NAMALWA (cell line): ENCODE results near the gene PGM5.

Experiments used
- DNase-seq: peaks from one replicate; pipeline ENCODE4 v3.0.0-alpha.2; 2015; ENCODE audit warnings: low spot score

Gene PGM5

DNA sequence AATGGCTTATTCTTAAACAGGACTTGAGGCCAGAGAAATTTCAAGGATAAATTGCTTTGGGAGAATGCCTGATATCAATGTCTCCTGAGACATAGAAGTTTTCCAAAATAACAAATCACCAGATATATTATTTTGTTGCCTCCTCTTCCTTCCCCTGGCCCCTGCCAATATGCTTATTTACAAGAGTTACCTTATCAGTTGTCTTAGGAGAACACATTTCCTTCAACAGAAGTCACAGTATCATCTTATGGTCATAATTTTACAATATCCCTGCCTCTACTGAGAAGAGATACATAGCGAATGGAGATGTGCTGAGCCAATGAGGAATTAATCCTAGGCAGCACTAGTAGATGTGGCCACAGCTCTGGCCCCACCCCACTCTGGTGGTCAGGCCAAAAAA lies 141.2 kb downstream of the PGM5 start:
- DNase-seq = no peak

DNA sequence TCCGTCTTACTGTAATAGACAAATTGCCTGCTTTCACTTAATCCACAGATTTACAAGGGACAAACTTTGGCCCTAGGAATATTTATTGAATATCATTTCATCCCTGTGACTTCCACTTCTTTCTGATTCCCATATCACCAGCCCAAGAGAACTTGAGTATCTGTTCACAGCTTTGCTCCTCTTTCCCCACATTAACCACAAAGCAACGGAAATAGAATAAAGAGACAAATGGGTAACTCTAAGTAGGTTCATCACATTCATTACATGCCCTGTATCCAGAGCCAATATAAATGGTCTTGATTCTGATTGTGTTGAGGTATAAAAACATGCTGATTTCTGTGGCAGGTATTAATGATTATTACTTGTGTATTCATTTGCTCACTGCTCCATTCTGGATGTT lies 142.4 kb downstream of the PGM5 start:
- DNase-seq = no peak

DNA sequence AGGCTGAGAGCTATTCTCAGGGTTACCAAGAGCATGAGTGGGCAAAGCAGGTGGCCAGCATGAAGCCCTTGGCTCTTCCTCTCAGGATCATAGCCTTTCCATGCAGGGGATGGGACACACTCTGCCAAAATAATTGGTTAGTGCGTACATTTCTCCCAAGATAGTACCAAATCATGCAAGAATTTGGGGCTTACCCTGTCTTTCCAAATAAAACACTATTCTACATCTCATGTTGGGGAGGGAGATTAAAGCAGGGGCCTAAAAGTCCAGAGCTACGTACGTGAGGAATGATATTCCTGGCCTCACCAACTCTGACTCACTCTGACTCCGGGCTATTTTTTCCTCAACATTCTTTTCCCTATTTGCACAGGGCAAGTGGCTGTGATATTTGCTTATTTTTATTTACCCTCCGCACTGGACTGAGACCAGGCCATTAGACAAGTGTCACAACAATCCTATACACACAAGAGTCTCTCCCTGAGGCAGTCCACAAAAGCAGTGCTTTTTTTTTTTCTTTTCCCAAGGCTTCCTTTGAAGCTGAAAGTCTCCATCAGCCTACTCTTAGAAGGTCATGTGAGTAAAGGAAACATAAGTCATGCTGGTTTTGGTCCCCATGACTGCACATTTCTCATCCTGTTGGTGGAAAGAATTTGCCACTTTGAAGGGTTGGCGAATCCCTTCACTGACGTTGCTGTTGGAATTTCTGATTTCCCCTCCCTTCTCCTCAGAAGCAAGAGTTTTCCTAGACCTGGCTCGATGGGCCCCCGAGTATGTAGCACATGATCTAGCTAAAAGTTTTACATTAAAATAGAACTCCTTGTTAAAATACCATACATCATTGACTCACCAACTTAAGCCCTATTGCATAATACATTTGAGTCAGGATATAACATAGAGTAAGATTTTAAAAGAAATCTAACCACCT lies 144.3 kb downstream of the PGM5 start:
- no peak for DNase-seq

DNA sequence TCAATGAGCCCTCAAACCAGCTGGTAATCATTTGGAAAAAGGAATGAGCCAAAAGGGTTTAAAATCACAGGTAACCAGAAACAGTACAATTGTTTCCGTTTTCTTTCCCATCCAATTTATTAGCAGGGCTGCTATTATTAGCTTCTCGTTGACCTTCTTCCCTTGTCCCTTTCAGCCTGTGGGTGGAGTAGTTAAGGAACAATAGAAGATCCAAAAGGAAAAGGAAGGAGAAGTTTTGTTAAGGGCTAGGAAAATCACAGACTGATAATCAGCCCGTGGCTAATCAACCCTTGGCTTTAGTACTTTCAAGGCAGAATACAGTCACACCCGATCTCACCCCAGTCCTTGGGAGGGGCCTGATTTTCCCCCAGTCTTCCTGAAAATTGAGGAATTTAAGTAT lies 145.9 kb downstream of the PGM5 start:
- no peak for DNase-seq

DNA sequence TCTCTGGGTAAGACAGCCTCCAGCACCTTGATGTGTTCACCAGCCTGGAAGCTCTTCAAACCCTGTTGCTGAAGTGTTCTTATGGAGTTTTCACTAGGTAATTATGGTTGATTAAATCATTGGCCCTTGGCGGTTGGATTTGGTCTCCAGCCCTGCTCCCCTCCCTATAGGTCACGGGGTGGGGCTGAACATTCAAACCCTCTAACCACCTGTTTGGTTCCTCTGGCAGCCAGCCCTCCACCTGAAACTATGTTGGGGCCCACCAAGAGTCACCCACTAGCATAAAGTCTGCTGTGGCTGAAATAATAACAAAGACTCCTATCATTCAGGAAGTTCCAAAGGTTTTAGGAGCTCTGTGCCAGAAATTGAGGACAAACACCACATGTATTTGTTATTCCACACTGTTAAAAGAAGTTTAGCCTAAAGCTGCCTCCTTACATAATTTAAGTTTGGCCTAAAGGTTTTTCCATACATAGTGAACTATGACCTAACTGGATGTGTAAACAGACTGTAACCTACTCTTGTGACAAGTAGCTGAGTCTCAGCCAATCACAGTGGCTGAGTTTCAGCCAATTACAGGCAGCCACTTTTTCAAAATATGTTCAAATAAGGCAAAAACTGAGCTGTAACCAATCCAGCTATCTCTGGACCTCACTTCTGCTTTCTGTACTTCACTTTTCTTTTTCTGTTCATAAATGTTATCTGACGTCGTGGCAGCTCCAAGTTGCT lies 149.4 kb downstream of the PGM5 start:
- peak; percentile 40 for DNase-seq

DNA sequence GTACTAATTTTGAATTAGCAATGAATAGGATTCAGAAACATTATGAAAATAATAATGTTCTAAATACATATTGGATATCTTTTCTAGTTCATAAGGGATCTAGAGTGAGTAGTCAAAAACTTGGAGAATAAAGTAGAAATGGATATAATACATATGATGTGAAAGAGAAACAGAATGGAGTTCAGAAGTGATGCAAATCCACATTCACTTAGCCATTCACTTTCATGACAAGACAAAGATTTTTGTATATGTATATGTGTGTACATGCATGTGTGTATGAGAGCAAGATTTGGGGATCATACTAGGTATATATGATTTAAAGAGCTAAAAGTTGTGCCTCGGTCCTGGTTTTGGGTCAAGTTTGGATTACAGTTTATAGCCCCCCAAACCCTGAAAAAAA lies 150.1 kb downstream of the PGM5 start:
- DNase-seq = no peak

DNA sequence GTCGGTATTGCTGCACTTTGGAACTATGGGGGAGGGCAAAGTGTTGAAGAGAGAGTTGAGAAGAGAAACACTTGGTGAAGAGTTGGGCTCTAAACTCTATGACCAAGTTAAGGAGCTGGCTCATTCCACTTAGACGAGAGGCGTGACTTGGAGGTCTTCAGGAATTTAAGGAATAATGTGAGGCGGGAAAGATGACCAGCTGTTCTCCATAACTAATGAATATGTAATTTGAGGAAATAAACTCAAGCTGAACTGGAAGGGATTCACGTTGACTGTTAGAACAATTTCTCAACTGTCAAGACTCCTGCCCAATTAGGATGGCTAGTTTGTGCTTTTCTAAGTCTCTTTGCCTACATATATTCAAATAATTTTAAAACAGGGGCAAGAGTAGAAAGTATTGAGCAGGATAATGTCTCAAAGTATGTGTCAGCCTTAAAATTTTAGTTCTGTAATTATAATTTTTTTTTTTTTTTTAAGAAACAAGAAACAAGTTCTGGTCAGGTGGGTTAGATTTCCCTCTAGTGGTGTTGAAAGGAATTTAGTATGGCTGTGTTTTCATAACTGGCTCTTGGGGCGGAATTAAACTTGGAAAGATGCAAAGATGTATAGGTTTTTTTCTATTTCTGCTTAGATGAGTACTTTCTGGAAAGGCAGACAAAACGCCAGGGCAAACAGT lies 150.9 kb downstream of the PGM5 start:
- peak; percentile 60 for DNase-seq

DNA sequence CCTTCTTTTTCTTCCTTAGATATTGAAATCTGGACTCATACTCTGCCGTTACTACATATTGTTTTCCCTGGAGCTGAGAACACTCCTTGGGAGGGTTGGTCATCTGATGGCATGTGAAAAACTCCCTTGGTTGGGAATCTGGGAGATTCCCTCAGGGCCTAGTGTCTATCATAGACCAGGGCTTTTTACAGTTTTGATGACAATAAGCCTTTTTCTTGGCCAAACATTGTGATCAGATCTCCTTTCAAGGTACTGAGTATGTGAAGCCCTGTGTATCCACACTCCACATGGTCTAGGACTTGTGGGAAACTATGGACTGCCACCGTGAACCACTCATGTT lies 151.4 kb downstream of the PGM5 start:
- DNase-seq = no peak

DNA sequence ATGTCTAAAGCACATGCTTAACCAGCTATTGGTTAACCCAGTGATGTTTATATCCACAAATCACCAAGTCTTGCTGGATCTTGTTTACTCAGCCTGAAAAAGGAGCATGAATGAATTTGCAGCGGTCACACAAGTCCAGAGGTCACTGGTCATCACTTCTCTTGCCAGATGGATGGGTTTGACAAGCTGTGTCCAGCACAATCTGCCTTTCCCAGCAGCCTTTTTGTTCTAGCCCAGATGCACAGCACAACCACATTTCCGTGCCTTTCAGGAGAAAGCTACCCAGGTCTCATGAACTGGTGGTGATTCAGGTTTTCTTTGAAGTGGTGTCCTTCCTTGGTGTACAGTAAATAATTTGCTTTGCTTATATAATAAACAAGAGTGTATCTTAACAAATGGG lies 152.1 kb downstream of the PGM5 start:
- DNase-seq = no peak

DNA sequence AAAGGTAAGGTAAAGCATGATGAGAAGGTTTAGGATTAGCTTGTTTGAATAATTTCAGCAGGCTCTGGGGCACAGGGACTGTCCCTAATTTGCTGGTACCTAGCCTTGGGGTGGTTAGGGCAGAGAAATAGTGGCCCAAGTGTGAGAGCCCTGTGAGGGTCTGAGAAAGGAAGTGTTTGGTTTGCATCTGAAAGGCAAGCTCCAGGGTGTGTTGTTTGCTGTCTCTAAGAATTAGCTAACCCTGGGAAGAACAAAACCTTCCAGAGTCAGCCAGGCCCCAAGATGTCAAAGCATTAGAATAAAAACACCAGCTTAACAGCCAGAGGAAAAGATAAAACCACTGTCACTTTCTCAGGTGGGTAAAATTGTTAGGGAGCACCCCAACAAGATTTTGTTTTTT lies 153.3 kb downstream of the PGM5 start:
- no peak for DNase-seq

DNA sequence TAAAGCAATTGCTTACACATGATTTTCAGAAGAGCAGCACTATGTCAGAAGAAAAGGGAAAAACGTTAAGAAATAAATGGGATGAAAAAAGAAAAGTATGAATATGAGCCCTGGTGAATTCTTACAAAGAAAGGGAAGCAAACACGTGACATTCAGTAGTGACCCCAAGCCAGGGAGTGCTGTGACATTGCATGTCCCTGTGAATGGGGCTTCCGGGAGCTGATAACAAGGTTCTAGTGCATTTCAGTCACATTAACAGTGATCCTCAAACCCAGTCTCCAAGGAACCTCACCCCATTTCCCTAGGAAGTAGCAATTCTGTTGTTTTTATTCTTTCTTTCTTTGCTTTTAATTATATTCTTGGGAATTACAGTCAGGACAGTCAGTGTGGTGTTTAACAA lies 157.0 kb downstream of the PGM5 start:
- no peak for DNase-seq

DNA sequence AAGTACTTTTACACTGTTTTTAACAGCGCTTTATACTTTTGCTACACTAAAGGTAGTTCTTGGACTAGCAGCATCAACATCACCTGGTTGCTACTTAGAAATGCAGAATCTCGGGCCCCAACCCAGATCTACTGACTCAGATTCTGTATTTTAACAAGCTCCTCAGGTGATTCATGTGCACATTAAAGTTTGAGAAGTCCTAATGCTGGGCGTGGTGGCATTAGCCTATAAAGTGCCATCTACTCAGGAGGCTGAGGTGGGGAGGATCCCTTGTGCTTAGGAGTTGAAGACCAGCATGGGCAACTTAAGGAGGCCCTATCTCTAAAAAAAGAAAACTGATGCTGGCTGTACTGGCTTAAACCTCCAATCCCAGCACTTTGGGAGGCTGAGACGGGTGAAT lies 157.6 kb downstream of the PGM5 start:
- no peak for DNase-seq

DNA sequence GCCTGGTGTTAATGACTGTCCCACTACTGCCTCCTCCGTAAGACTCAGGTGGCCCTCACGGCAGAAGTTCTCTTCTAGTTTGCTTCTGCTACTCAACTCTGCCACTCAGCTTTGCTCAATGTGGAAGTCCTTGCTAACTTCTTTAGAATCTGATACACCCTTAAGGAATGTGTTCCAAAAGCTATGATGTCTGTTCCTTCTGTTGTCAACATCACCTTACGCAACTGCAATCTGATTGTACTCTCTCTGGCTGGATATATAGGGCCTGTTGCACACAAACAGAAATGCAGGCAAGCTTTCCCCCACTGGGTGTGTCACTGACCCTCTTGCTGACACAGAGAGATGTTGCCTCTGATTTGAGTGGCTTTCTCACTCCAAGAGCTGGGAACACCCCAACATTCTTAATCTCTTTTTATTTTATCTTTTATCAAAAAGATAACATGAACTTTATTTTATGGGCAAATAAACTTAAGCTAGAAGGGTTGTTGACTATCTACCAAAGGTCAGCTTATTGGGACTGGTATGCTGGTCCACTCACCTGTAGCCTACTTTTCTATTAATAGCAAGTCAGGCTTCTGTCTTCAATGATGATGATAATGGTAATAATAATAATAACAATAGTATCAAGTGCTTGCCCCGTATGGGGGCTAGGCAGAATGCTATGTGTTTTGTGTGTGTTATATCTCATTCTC lies 159.1 kb downstream of the PGM5 start:
- DNase-seq = no peak

DNA sequence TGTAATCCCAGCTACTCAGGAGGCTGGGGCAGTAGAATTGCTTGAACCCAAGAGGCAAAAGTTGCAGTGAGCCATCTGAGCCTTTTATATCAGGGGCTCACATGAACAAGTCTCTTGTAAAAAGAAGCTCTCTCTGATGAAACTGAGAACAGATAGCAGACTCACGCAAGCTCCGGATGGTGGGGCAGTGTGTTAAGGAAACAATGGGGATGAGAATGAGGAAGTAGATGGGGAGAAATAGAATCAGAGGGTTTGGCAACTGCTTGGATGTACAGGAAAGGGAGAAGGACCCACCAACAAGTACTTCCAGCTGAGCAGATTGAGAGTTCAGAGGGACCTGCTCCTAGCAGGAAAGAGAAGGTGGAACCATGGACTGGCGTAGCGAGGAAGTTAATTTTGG lies 165.7 kb downstream of the PGM5 start:
- DNase-seq = no peak

DNA sequence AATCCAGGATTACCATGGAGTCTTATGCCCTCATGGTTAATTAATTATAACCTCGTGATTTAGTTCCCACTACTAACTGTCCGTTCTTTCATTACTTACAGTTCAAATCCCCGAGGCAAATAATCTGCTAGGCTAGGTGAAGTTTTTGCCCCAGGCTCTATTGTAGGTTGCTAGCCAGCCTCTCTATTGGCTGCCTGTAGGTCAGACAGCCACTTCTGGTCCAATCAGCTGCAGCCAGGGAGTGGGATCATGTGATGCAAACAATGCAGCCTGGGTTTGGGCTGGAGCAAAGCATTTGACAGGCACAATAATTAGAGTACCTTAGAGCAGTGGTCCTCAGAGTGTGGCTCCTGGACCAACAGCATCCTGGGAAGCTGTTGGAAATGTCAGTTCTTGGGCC lies 166.5 kb downstream of the PGM5 start:
- no peak for DNase-seq

DNA sequence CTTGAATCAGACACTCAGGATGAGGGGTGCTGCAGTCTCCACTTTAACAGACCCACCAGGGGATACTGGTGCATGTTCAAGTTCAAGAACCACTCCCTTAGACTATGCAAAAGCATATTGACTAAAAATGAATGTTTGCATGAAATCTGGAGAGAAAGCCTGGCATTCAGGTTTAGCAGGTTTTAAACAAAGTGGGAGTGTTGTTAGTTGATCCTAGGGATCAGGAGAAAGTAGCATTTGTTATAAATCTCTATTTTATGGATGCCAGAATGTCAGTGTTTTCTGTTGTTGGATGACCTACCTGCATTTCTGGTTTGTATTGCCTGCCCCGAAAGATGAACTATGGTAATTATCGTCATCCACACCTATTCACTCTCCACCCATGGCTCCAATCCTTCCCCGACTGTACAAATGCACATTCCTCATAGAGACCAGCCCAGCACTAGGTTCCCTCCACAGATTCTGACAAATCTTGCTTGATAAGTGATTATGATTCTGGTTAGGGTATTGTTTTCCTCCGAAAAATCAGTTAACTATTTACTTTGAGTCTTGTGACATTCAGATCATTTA lies 167.0 kb downstream of the PGM5 start:
- DNase-seq = no peak

DNA sequence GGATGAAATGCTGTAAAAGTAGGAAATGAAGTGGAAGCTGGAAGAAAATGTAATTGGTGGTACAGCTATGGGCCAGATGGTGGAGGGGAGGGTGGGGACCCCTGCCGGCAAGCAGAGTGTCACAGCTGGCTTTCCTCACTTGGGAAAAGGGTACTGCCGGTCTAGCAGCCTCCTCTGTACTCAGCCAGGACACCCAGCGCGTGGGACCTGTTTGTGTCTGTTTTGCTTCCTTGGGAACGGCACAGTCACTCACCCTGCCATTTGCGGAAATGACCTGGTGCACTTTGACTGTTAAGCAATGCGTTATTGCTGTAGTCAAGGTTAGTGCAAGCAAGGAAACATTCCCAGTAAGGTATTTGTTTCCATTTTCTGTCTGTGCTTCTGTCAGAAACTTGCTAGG lies 174.2 kb downstream of the PGM5 start:
- DNase-seq = no peak

DNA sequence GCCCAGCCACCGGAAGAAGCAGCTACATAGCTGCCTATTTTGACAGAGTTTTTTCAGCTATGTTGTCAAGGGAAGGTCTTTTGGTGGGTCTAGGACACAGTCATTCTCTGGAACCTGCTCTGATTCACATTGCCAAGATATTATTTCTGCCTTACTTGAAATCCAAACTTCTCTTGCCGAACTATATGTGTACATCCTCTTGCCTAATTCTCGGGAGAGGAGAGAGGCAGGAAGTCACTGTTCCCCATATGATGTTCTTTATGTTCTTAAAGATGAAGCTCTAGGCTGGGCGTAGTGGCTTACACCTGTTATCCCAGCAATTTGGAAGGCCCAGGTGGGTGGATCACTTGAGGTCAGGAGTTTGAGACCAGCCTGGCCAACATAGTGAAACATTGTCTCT lies 175.7 kb downstream of the PGM5 start:
- DNase-seq = no peak

DNA sequence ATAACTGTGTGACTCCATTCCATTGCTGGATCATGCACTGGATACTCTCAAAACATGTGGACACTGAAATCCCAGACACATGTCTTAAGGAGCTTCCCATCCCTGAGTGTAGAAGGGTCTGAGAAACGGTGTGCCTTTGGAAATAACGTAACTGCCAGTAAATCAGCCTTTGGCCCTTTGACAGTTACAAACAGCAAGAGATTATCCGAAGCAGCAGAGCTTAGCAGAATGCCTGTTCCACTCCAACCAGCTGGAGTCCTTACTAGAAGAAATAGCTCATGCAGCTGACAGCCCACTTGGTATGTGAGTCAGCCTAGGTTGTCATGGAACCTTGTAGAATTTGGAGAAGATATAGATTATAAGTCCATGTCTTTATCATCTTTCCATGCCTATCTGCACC lies 177.3 kb downstream of the PGM5 start:
- DNase-seq = no peak

DNA sequence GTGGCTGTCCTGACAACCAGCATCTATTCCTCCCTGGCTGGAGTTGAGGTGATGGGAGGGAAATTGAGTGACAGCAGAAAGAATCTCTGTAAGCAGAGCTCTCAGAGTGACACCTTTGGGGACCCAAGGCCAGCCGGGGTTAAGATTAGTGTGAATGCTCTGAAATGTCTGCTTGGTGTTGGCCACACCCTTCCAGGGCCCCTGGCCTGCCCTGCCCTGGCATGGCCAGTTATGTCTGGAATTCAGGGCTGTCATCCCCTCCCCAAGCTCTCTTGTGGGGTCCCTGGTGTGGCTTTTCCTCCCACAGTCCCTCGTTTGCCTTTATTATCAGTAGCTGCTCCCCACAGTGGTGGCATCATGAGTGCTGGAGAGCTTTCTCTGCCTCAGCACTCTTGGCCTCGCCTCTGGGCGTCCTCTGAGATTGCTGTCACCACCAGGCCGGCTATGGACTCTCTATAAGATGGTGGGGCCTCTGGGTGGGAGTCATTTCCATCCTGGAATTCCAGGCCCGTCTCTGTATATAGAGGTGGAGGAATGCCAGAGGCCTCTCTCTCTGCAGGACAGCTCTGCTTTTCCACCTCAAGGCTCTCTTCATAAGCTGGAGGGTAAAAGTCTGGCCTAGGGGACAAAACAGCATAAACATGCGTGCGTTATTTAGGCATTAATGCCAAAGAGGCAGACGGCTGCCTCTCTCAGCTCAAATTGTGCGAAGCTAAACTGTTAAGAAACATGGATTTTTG lies 180.6 kb downstream of the PGM5 start:
- DNase-seq = no peak

DNA sequence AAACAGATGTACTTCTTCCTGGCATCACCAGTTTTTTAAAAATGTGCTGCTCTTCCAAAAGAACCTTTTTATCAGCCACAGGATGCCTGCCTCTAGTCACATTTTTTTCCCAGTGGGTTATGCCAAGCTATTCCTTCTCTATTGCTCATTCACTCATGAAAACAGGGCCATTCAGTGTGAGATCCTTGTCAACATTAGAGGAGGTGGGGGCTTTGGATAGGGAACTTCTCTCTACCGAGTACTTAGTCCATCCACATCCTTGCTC lies 181.1 kb downstream of the PGM5 start:
- DNase-seq = no peak

DNA sequence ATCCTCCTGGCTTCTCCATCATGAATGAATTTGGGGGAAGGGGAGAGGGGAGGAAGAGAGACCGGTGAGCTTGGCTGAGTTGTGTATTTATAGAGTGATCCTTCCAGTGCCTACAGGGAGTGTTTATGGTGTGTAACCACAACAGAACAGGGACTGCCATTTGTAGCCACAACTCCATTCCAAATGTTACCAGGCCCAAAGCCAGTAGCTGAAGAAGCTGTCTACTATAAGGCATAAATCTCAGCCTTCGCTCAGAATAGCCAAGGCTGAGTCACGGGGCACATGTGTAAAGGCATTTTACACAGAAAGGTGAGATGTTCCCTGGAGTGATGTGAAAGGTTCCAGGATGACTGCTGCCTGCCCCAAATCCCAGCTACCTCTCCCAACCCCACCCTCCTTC lies 181.8 kb downstream of the PGM5 start:
- no peak for DNase-seq
